ENCODE results near the gene JUN. TPM values are rescaled to one million over a fixed set of nuclear protein-coding genes. Genes with fewer than 3 reads are reported as not detected.

Gene JUN
- total RNA-seq, result 36.0 and 39.3 TPM in 2 replicates

GRCh38 chr1:58783993-58784757 lies at the start of gene JUN:
TSS of gene JUN (minus strand) at chr1:58784047. CDS start at chr1:58783070, 977 bp downstream.

Other genes starting within 250 kb of the JUN start
- 20.9 and 29.1 TPM in 2 replicates for gene OMA1, start 237.3 kb downstream of the JUN start, total RNA-seq
- under 0.01 TPM in 1 of 2 replicates, not detected in the other for gene TACSTD2, start 206.8 kb downstream of the JUN start, total RNA-seq
- 3.2 and 3.7 TPM in 2 replicates for gene MYSM1, start 84.0 kb downstream of the JUN start, total RNA-seq